ENCODE results near the gene HSPA12A.

HSPA12A gene

GRCh38 chr10:116748471-116748870 lies 6.1 kb upstream of the HSPA12A start:
- no peaks in the 10 kb centered on the region for H3F3A ChIP-seq (ENCODE audit: insufficient read depth, low read length)
- no peak overlapping the region for H3K4me2 ChIP-seq (ENCODE audit: low read depth, low read length)
- H4K20me1 ChIP-seq (ENCODE audit: insufficient read depth, low read length): no peaks in the 10 kb centered on the region
- TF ChIP-seq EZH2phosphoT487 (IDR thresholded peaks at IDR 0.05; ENCODE audit: low read length) (no peak), CTCF (IDR thresholded peaks at IDR 0.05; ENCODE audit: low read length) (no peak), EZH2 (optimal IDR thresholded peaks at IDR 0.05; ENCODE audit: low read depth, low read length) (no peak)
- no peaks in the 10 kb centered on the region for H3K9me2 ChIP-seq (replicated peaks; ENCODE audit: insufficient read depth, low read length)
- H3K36me3 ChIP-seq (replicated peaks; ENCODE audit: insufficient read depth, low read length): no peaks in the 10 kb centered on the region
- no peak overlapping the region for H3K9ac ChIP-seq (ENCODE audit: low read length)
- H3K9me3 ChIP-seq (replicated peaks; ENCODE audit: insufficient read depth, low read length): no peaks in the 10 kb centered on the region
- H3K27ac ChIP-seq (ENCODE audit: low read length): no peak overlapping the region
- no peak overlapping the region for H2AFZ ChIP-seq (ENCODE audit: low read length)
- DNase-seq: no peak
- no peak overlapping the region for H3K4me3 ChIP-seq (ENCODE audit: low read length)
- no peaks in the 10 kb centered on the region for H3K27me3 ChIP-seq (replicated peaks; ENCODE audit: insufficient read depth, low read length)
- no peaks in the 10 kb centered on the region for H3K4me1 ChIP-seq (ENCODE audit: low read length)
- no peaks in the 10 kb centered on the region for H3K79me2 ChIP-seq (ENCODE audit: low read length)

GRCh38 chr10:116748041-116748440 lies 5.7 kb upstream of the HSPA12A start:
- Histone ChIP-seq H3K9me3 (replicated peaks; ENCODE audit: insufficient read depth, low read length) (no peaks in the 10 kb centered on the region), H3K9me2 (replicated peaks; ENCODE audit: insufficient read depth, low read length) (no peaks in the 10 kb centered on the region), H3K4me3 (ENCODE audit: low read length) (no peak overlapping the region), H3K27me3 (replicated peaks; ENCODE audit: insufficient read depth, low read length) (no peaks in the 10 kb centered on the region), H3K79me2 (ENCODE audit: low read length) (no peaks in the 10 kb centered on the region), H3F3A (ENCODE audit: insufficient read depth, low read length) (no peaks in the 10 kb centered on the region), H3K4me2 (ENCODE audit: low read depth, low read length) (no peak overlapping the region), H2AFZ (ENCODE audit: low read length) (no peak overlapping the region), H3K27ac (ENCODE audit: low read length) (no peak overlapping the region), H3K36me3 (replicated peaks; ENCODE audit: insufficient read depth, low read length) (no peaks in the 10 kb centered on the region), H4K20me1 (ENCODE audit: insufficient read depth, low read length) (no peaks in the 10 kb centered on the region), H3K4me1 (ENCODE audit: low read length) (peaks cover 2% of the 10 kb centered on the region; the same call in 1 of the 2 replicates), H3K9ac (ENCODE audit: low read length) (no peak overlapping the region)
- TF ChIP-seq CTCF (IDR thresholded peaks at IDR 0.05; ENCODE audit: low read length): no peak
- no peak for TF ChIP-seq EZH2phosphoT487 (IDR thresholded peaks at IDR 0.05; ENCODE audit: low read length)
- no peak for TF ChIP-seq EZH2 (optimal IDR thresholded peaks at IDR 0.05; ENCODE audit: low read depth, low read length)
- DNase-seq: no peak

DNA sequence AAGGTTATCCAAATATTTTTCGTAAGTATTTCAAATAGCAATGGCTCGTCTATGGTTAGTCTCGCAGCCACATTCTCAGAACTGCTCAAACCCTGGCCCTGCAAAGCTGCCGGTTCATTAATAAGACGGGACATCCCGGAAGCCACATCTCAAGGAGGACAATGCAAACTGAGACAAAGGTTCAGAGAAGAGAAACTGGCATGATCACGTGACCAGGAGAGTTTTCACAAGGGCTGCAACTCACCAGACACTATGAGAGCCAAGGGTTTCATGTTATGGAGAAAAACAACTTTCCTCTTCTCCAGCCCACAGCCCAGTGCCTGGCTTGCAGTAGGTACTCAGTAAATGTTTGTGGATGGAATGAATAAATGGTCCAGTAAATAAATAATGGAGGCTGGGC lies 5.0 kb upstream of the HSPA12A start:
- TF ChIP-seq EZH2phosphoT487 (IDR thresholded peaks at IDR 0.05; ENCODE audit: low read length): no peak
- no peak for TF ChIP-seq EZH2 (optimal IDR thresholded peaks at IDR 0.05; ENCODE audit: low read depth, low read length)
- TF ChIP-seq CTCF (IDR thresholded peaks at IDR 0.05; ENCODE audit: low read length): no peak
- Histone ChIP-seq H3K9me2 (replicated peaks; ENCODE audit: insufficient read depth, low read length) (no peaks in the 10 kb centered on the region), H2AFZ (ENCODE audit: low read length) (0 out of 2 replicates have a peak overlapping the region, but pooled peaks have one; percentile 12)

More for the DNA sequence above, 5.0 kb upstream of the HSPA12A start:
- Histone ChIP-seq H3K27ac (ENCODE audit: low read length) (peak overlapping the region; percentile 9; the same call in 1 of the 2 replicates), H3K4me2 (ENCODE audit: low read depth, low read length) (no peak overlapping the region), H3K4me3 (ENCODE audit: low read length) (no peak overlapping the region), H3K4me1 (ENCODE audit: low read length) (peaks cover 3% of the 10 kb centered on the region; the same call in 1 of the 2 replicates), H4K20me1 (ENCODE audit: insufficient read depth, low read length) (no peaks in the 10 kb centered on the region), H3K9me3 (replicated peaks; ENCODE audit: insufficient read depth, low read length) (no peaks in the 10 kb centered on the region), H3K79me2 (ENCODE audit: low read length) (no peaks in the 10 kb centered on the region), H3K27me3 (replicated peaks; ENCODE audit: insufficient read depth, low read length) (no peaks in the 10 kb centered on the region), H3K9ac (ENCODE audit: low read length) (no peak overlapping the region), H3K36me3 (replicated peaks; ENCODE audit: insufficient read depth, low read length) (no peaks in the 10 kb centered on the region), H3F3A (ENCODE audit: insufficient read depth, low read length) (no peaks in the 10 kb centered on the region)
- peak; percentile 71 for DNase-seq

All from MM.1S (cell line).